Aorta (tissue), 5 donors: ENCODE data around the gene ATG9B. TPM values are rescaled to one million over a fixed set of nuclear protein-coding genes. Genes with fewer than 3 reads are reported as not detected.
"Not testable (repeated sequence)": the region's sequence is repeated elsewhere in the genome, so short reads cannot be mapped to it uniquely, and the experiment has no call there.

ENCODE experiments used
- ATAC-seq: fragments of 200-7000 bp; cut with Tn5 transposase; one replicate; pipeline ENCODE4 v1.9.1; 2022; ENCODE audit warnings: moderate library complexity; ENCODE audit not compliant: low FRiP score
- DNase-seq, 2 donors: peaks; one replicate each; pipeline ENCODE4 v3.0.0-alpha.2; 2020
- H3K27ac ChIP-seq, 2 donors: one replicate each; pipeline ENCODE4 v1.5.1; 2013; ENCODE audit warnings: low read length in 2 of 2, mild to moderate bottlenecking in 2 of 2, moderate library complexity in 2 of 2, control low read depth in 1 of 2, inconsistent platforms in 1 of 2, low read depth in 1 of 2
- H3K27me3 ChIP-seq, 2 donors: one replicate each; pipeline ENCODE4 v1.6.1; 2013; ENCODE audit warnings: control low read depth in 1 of 2, low read length in 1 of 2, mild to moderate bottlenecking in 1 of 2, moderate library complexity in 1 of 2; ENCODE audit not compliant: insufficient read depth in 2 of 2, control insufficient read depth in 1 of 2
- H3K36me3 ChIP-seq, 2 donors: one replicate each; pipeline ENCODE4 v1.6.1; 2013; ENCODE audit warnings: control low read depth in 1 of 2, low read length in 1 of 2, mild to moderate bottlenecking in 1 of 2; ENCODE audit not compliant: insufficient read depth in 2 of 2, control insufficient read depth in 1 of 2
- H3K4me1 ChIP-seq, 2 donors: one replicate each; pipeline ENCODE4 v1.6.1; 2013; ENCODE audit warnings: low read length in 2 of 2, control low read depth in 1 of 2, mild to moderate bottlenecking in 1 of 2, moderate library complexity in 1 of 2; ENCODE audit not compliant: insufficient read depth in 2 of 2, control insufficient read depth in 1 of 2
- H3K4me3 ChIP-seq, 2 donors: one replicate each; pipeline ENCODE4 v1.5.1; 2013; ENCODE audit warnings: low read length in 2 of 2, control low read depth in 1 of 2, mild to moderate bottlenecking in 1 of 2
- H3K9me3 ChIP-seq: one replicate; pipeline ENCODE4 v1.6.1; 2013; ENCODE audit warnings: mild to moderate bottlenecking, low read length; ENCODE audit not compliant: control insufficient read depth
- WGBS, 2 donors: extraction: QIAGEN DNeasy Blood & Tissue Kit; methylation state at CpG; one replicate each; pipeline ENCODE4 v1.1.7; 2013; 5-methylcytosine and 5-hydroxymethylcytosine counted together
- intact Hi-C, 2 donors: fragments of 100-400 bp; cut with DNase I; formaldehyde crosslinking; loops; one replicate each; pipeline versions ENCODE4 v1.14.2 to v1.15.0; 2022
- polyA plus RNA-seq, 2 donors: library from polyadenylated mRNA; stranded (reverse); fragments of 200-250 nt; gene quantifications; one replicate each; pipeline ENCODE4 v1.2.3, GENCODE V29; 2013
- total RNA-seq, 2 donors: library from RNA; stranded (reverse); fragmentation: NEBNext Ultra II Directional; extraction: Animal tissue kit (Norgen Biotek cat#: 25700); gene quantifications; one replicate each; pipeline ENCODE4 v1.2.1, GENCODE V29; 2021
- donor health status: healthy with polysubstance abuse.
- donor health status: Bipolar disorder and iron deficiency.
- donor health status: DM: no; HTN: no; CAD: no.
- donor health status: DM: no; HTN: no; CAD: no.
- donor health status: DM: yes; HTN: yes; CAD: no.

The ATG9B gene
- total and polyA plus RNA-seq, 4 donors, result 0.12 TPM; not detected in 3

GRCh38 chr7:151051108-151051507 lies 26.8 kb upstream of the ATG9B start:
- H3K4me3 ChIP-seq, result no peak overlapping the region
- H3K9me3 ChIP-seq, result no peaks in the 10 kb centered on the region
- peak; percentile 63 for ATAC-seq
- intact Hi-C loops, result no loop called here
- no peaks in the 10 kb centered on the region for H3K36me3 ChIP-seq
- peak; percentile 73 to 90 for DNase-seq
- 1 to 2% methylated on average over 31 to 50 of the region's 50 CpGs for WGBS, 2 donors
- H3K27ac ChIP-seq, result no peak overlapping the region
- H3K4me1 ChIP-seq, result no peaks in the 10 kb centered on the region
- H3K27me3 ChIP-seq, result no peaks in the 10 kb centered on the region

GRCh38 chr7:151048911-151049463 lies 24.7 kb upstream of the ATG9B start:
- ATAC-seq, result no peak
- DNase-seq, result no peak
- H3K27me3 ChIP-seq, result no peaks in the 10 kb centered on the region
- no peaks in the 10 kb centered on the region for H3K4me1 ChIP-seq
- no peaks in the 10 kb centered on the region for H3K9me3 ChIP-seq
- no peak overlapping the region for H3K27ac ChIP-seq
- intact Hi-C loops, result no loop called here
- H3K4me3 ChIP-seq, result no peak overlapping the region
- no peaks in the 10 kb centered on the region for H3K36me3 ChIP-seq
- WGBS, 2 donors, result 90% methylated on average over 36 to 38 of the region's 38 CpGs

GRCh38 chr7:151047976-151048815 lies 23.9 kb upstream of the ATG9B start, which contains the start of gene ASIC3:
ASIC3 (plus strand) TSS chr7:151048531; CDS start chr7:151048886, 355 bp downstream.
- no peaks in the 10 kb centered on the region for H3K4me1 ChIP-seq
- H3K27me3 ChIP-seq, result no peaks in the 10 kb centered on the region
- WGBS, 2 donors, result 70 to 73% methylated on average over 22 of the region's 22 CpGs
- no peak for ATAC-seq
- no peaks in the 10 kb centered on the region for H3K9me3 ChIP-seq
- H3K27ac ChIP-seq, result no peak within 1 kb of the TSS
- H3K4me3 ChIP-seq, result no peak within 1 kb of the TSS
- no peaks in the 10 kb centered on the region for H3K36me3 ChIP-seq
- intact Hi-C loops, result no loop called here
- DNase-seq, result no peak

GRCh38 chr7:151046603-151047573 lies 22.6 kb upstream of the ATG9B start:
- H3K27ac ChIP-seq, result no peak overlapping the region
- peak in 1 of 2 donors; percentile 77 for DNase-seq
- no peaks in the 10 kb centered on the region for H3K4me1 ChIP-seq
- H3K4me3 ChIP-seq, result no peak overlapping the region
- H3K36me3 ChIP-seq, result no peaks in the 10 kb centered on the region
- H3K27me3 ChIP-seq, result no peaks in the 10 kb centered on the region
- ATAC-seq, result no peak
- WGBS, 2 donors, result 20 to 23% methylated on average over 14 of the region's 14 CpGs
- no peaks in the 10 kb centered on the region for H3K9me3 ChIP-seq
- intact Hi-C loops, result no loop called here

- intact Hi-C loops, result no loop called here
- no peak overlapping the region for H3K4me3 ChIP-seq
- DNase-seq (no peak), ATAC-seq (no peak)
- WGBS, 2 donors, result 72 to 73% methylated on average over 9 of the region's 9 CpGs
- H3K27ac ChIP-seq, result no peak overlapping the region
- no peaks in the 10 kb centered on the region for H3K9me3 ChIP-seq
- H3K4me1 ChIP-seq, result no peaks in the 10 kb centered on the region
- no peaks in the 10 kb centered on the region for H3K27me3 ChIP-seq
- H3K36me3 ChIP-seq, result no peaks in the 10 kb centered on the region
Observed at GRCh38 chr7:151045967-151046366, 21.7 kb upstream of the ATG9B start.

- ATAC-seq (no peak), DNase-seq (no peak)
- no peaks in the 10 kb centered on the region for H3K4me1 ChIP-seq
- 81 to 84% methylated on average over 11 of the region's 11 CpGs for WGBS, 2 donors
- H3K9me3 ChIP-seq, result no peaks in the 10 kb centered on the region
- intact Hi-C loops, result no loop called here
- no peak overlapping the region for H3K4me3 ChIP-seq
- H3K36me3 ChIP-seq, result no peaks in the 10 kb centered on the region
- H3K27me3 ChIP-seq, result no peaks in the 10 kb centered on the region
- no peak overlapping the region for H3K27ac ChIP-seq
Observed at GRCh38 chr7:151045262-151045661, 21.0 kb upstream of the ATG9B start.

GRCh38 chr7:151043959-151044358 lies 19.7 kb upstream of the ATG9B start:
- intact Hi-C loops, result no loop called here
- ATAC-seq (no peak), DNase-seq (no peak)
- no peaks in the 10 kb centered on the region for H3K27me3 ChIP-seq
- 89 to 94% methylated on average over 14 to 20 of the region's 20 CpGs for WGBS, 2 donors
- H3K9me3 ChIP-seq, result no peaks in the 10 kb centered on the region
- no peaks in the 10 kb centered on the region for H3K36me3 ChIP-seq
- H3K4me3 ChIP-seq, result no peak overlapping the region
- no peak overlapping the region for H3K27ac ChIP-seq
- H3K4me1 ChIP-seq, result no peaks in the 10 kb centered on the region

GRCh38 chr7:151043449-151043848 lies 19.2 kb upstream of the ATG9B start:
- H3K27me3 ChIP-seq, H3K4me3 ChIP-seq, DNase-seq, H3K27ac ChIP-seq, intact Hi-C loops, H3K36me3 ChIP-seq, H3K4me1 ChIP-seq, ATAC-seq, H3K9me3 ChIP-seq: not testable (repeated sequence)
- WGBS, 2 donors, result 86 to 99% methylated on average over 6 to 10 of the region's 10 CpGs
